PC-3 (cell line): Measurements from ENCODE around the gene ABCA7.

Experiments
- CTCF ChIP-seq: fragments of 300-600 bp; sonication (generic); conservative IDR thresholded peaks from 2 replicates; pipeline ENCODE4 v1.5.1; 2017; ENCODE audit warnings: antibody characterized with exemption, low read depth, mild to moderate bottlenecking, low read length
- EZH2 ChIP-seq: fragments of 300-600 bp; sonication (generic); IDR thresholded peaks from one replicate; pipeline ENCODE4 v1.6.1; 2017; ENCODE audit warnings: antibody characterized with exemption, mild to moderate bottlenecking, low read length; ENCODE audit not compliant: unreplicated experiment
- EZH2phosphoT487 ChIP-seq: fragments of 300-600 bp; sonication (generic); IDR thresholded peaks from 2 replicates; pipeline ENCODE4 v1.6.1; 2018; ENCODE audit warnings: mild to moderate bottlenecking, antibody characterized with exemption, low read length, borderline replicate concordance

GRCh38 chr19:1000591-1001537 is 39.0 kb upstream of the ABCA7 start:
- no peak for TF ChIP-seq CTCF
- no peak for TF ChIP-seq EZH2
- TF ChIP-seq EZH2phosphoT487, result no peak
